AG09309 (cell line): ENCODE data around the gene MIX23.

Experiments
- DNase-seq: peaks from one replicate; pipeline ENCODE4 v3.0.0-alpha.2; 2010; ENCODE audit warnings: low read depth
- H3K4me3 ChIP-seq: 2 replicates; pipeline ENCODE4 v1.5.1; 2011; ENCODE audit warnings: mild to moderate bottlenecking, low read depth, low read length, moderate library complexity; ENCODE audit not compliant: control insufficient read depth
- TF ChIP-seq, protein P1 (sequence below): IDR thresholded peaks from 2 replicates; pipeline ENCODE4 v1.5.1; 2011; ENCODE audit warnings: mild to moderate bottlenecking, low read depth, low read length, inconsistent platforms; ENCODE audit not compliant: insufficient read depth, control insufficient read depth; ENCODE audit errors: missing control alignments

MIX23 gene

DNA sequence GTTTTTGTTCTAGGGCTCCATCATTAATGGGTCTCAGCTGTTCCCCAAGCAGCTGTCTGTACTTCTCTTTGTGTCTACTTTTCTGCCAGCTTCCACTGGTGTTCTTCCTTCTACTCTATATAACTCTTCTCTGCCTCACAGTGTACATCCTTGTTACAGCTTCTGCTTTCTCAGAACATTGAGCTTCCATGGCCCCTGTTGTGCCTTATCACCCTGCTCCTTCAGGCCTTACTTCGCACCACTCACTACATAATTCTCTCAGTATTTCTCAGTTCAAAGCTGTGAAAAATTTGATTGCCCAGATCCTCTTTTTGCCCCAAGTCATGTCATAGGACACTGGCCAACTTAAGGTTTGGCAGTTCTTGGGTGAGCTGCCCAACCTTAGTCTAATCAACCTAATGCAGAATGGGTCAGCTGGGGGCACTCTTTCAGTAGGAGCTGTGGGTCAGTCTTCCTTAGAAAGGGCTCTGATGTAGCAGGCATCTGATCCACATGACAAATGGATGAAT is 29.1 kb downstream of the MIX23 start:
- TF ChIP-seq, protein P1, sequence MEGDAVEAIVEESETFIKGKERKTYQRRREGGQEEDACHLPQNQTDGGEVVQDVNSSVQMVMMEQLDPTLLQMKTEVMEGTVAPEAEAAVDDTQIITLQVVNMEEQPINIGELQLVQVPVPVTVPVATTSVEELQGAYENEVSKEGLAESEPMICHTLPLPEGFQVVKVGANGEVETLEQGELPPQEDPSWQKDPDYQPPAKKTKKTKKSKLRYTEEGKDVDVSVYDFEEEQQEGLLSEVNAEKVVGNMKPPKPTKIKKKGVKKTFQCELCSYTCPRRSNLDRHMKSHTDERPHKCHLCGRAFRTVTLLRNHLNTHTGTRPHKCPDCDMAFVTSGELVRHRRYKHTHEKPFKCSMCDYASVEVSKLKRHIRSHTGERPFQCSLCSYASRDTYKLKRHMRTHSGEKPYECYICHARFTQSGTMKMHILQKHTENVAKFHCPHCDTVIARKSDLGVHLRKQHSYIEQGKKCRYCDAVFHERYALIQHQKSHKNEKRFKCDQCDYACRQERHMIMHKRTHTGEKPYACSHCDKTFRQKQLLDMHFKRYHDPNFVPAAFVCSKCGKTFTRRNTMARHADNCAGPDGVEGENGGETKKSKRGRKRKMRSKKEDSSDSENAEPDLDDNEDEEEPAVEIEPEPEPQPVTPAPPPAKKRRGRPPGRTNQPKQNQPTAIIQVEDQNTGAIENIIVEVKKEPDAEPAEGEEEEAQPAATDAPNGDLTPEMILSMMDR, result no peak
- H3K4me3 ChIP-seq, result no peak overlapping the region
- no peak for DNase-seq

DNA sequence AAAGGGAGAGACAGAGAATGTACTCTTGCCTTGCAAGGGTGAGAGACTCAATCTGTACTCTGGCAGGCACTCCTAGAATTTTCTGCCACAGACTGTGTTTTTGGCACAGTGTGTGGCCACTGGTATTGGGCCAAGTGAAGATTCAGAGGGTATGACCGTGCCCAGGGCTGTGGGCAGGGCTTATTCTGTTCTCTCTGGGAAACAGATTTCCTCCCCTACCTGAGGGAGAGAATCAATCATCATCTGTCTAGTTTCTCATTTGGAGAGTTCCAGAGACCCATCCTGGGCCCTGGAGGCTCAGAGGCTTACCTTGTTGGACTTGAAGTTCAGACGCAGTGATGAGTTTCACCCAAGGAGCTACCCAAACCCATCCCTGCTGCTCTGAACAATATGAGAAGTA is 29.8 kb downstream of the MIX23 start:
- no peak for DNase-seq
- H3K4me3 ChIP-seq, result no peak overlapping the region
- TF ChIP-seq, protein P1, result no peak

DNA sequence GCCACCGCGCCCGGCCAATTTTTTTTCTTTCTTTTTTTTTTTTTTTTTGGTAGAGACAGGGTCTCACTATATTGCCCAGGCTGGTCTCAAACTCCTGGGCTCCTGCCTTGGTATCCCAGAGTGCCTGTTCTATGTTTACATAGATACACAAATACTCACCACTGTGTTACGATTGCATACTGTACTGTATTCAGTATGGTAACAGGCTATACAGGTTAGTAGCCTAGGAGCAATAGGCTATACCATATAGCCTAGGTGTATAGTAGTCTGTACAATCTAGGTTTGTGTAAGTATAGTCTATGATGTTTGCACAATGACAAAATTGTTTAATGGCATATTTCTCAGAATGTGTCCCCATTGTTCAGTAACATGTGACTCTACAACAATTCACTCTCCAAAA is 31.4 kb downstream of the MIX23 start:
- no peak for DNase-seq
- TF ChIP-seq, protein P1, result no peak
- no peak overlapping the region for H3K4me3 ChIP-seq

DNA sequence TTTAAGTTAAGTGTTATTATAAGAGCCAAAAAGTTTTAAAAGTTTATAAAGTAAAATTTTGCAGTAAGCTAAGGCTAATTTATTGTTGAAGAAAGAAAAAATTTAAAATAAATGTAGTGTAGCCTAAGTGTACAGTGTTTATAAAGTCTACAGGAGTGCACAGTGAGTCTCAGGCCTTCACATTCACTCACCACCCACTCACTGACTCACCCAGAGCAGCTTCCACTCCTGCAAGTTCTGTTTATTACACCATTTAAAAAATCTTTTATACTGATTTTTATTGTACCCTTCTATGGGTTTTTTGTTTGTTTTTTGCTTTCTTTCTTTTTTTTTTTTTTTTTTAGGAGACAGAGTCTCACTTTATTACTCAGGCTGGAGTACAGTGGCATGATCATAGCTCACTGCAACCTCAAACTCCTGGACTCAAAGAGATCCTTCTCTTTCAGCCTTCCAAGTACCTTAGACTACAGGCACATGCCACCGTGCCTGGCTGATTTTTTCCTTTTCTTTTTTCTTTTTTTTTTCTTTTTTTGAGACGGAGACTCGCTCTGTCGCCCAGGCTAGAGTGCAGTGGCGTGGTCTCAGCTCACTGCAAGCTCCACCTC is 32.1 kb downstream of the MIX23 start:
- DNase-seq, result peak; percentile 18
- TF ChIP-seq, protein P1, result no peak
- no peak overlapping the region for H3K4me3 ChIP-seq

DNA sequence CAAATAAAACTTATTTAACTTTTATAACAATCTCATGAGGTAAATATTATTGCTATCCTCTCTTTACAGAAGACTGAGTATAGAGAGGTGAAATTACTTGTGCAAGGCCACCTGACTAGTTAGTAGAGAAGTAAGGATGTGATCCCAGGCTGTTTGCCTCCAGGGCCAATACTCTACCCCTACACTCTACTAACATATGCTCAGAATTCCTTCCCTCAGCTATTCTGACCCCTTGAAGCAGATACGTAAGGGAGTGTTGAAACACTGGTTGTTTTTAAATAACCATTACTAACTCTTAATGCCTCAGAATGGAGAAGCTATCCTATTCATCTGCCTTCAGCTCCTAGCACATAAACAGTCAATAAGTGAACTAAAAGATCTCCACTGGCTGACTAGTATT is 33.9 kb downstream of the MIX23 start:
- no peak overlapping the region for H3K4me3 ChIP-seq
- TF ChIP-seq, protein P1, result no peak
- no peak for DNase-seq

DNA sequence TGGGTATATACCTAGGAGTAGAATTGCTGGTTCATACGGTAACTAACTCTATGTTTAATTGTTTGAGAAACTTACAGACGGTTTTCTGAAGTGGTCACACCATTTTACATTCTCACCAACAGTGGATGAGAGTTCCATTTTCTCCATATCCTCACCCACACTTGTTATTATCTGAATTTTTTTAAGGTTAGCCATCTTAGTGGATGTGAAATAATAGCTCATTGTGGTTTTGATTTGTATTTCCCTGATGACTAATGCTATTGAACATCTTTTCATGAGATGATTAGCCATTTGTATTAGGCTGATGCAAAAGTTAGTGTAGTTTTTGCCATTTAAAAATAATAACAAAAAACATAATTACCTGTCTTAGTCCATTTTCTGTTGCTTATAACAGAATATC is 39.4 kb downstream of the MIX23 start:
- no peak for DNase-seq
- TF ChIP-seq, protein P1, result no peak
- H3K4me3 ChIP-seq, result no peak overlapping the region

DNA sequence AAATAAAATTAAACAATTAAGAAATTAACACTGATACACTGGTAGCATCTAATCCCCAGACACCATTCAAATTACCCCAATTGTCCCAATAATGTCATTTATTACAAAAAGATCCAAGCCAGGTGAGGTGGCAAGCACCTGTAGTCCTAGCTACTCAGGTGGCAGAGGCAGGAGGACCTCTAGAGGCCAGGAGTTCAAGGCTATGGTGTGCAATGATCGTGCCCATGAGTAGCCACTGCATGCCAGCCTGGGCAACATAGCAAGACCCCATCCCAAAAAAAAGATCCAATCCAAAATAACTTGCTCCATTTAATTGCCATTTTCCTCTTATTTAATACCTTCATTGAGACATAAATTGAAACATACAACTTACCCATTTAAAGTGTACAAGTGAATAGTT is 40.2 kb downstream of the MIX23 start:
- no peak overlapping the region for H3K4me3 ChIP-seq
- DNase-seq, result no peak

More for the DNA sequence above, 40.2 kb downstream of the MIX23 start:
- TF ChIP-seq, protein P1, result no peak
